OCI-LY1 (cell line): Measurements from ENCODE around the gene NPFF.

Source experiments
- EZH2 ChIP-seq: fragments of 200-600 bp; sonication (generic), shearing (Covaris generic); IDR thresholded peaks from 2 replicates; pipeline ENCODE4 v1.8.0; 2017; ENCODE audit warnings: borderline replicate concordance, mixed run types, mild to moderate bottlenecking, antibody characterized with exemption, low read length, moderate library complexity, mixed read lengths
- TF ChIP-seq, protein P1 (sequence below): fragments of 200-600 bp; sonication (generic), shearing (Covaris generic); IDR thresholded peaks from 2 replicates; pipeline ENCODE4 v1.5.1; 2017; ENCODE audit warnings: mild to moderate bottlenecking, antibody characterized with exemption, low read length, moderate library complexity, mixed read lengths

DNA sequence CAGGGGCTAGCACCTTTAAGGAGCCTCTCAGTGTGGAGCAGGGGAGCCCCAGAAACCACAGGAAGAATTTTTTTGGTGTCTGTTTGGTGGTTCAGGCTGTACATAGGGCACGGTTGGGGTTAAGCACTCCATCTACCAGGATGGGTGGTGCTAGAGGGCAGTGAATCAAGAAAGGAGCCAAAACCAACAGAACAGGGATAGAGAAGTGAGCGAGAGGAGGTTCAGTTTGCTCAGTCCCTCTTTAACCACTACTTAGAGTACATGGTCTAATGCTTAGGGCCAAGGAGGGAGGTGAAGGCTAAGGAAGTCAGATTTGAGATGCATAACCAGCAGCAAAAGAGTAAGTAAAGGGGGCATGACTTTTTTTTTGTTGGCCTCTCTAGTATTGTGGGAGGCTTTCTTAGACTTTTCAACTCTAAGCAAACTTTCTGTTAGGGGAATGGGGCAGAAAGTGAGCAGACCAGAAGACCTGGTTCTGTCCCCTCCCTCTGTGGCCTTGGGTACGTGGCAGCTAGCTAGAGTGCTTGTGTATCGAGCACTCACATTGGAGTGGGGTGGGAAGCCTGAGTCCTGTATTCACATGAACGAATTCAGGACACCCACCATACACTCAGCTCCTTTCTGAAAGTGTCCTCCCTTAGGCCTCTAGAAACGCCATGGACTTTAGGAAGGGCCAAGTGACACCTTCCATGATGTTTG is 6.6 kb upstream of the NPFF start:
- TF ChIP-seq, protein P1, sequence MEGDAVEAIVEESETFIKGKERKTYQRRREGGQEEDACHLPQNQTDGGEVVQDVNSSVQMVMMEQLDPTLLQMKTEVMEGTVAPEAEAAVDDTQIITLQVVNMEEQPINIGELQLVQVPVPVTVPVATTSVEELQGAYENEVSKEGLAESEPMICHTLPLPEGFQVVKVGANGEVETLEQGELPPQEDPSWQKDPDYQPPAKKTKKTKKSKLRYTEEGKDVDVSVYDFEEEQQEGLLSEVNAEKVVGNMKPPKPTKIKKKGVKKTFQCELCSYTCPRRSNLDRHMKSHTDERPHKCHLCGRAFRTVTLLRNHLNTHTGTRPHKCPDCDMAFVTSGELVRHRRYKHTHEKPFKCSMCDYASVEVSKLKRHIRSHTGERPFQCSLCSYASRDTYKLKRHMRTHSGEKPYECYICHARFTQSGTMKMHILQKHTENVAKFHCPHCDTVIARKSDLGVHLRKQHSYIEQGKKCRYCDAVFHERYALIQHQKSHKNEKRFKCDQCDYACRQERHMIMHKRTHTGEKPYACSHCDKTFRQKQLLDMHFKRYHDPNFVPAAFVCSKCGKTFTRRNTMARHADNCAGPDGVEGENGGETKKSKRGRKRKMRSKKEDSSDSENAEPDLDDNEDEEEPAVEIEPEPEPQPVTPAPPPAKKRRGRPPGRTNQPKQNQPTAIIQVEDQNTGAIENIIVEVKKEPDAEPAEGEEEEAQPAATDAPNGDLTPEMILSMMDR: no peak
- no peak for TF ChIP-seq EZH2
